Uterus (tissue), 2 donors: ENCODE measurements around the gene N4BP2L2.

Experiments
- CTCF ChIP-seq, 4 experiments: fragments of 200-600 bp in 2 of 4; fragments of 450-650 bp in 2 of 4; sonication (generic) in 2 of 4; IDR thresholded peaks; one replicate each; pipeline ENCODE4 v1.5.1; 2016 to 2019; ENCODE audit warnings: antibody characterized with exemption in 4 of 4, mild to moderate bottlenecking in 2 of 4, moderate library complexity in 1 of 4
- POLR2A ChIP-seq, 2 donors: fragments of 450-650 bp; IDR thresholded peaks; one replicate each; pipeline ENCODE4 v1.6.1; 2016; ENCODE audit warnings: antibody characterized with exemption in 2 of 2, mild to moderate bottlenecking in 1 of 2, moderate library complexity in 1 of 2

GRCh38 chr13:32495841-32496240 lies 42.8 kb downstream of the N4BP2L2 start:
- no peak for TF ChIP-seq POLR2A (IDR thresholded peaks at IDR 0.05)
- TF ChIP-seq CTCF (IDR thresholded peaks at IDR 0.05) = no peak
